Transverse colon (tissue), 4 donors: ENCODE measurements around the gene SLC37A1.

Source experiments
- CTCF ChIP-seq, 5 experiments: fragments of 200-600 bp in 3 of 5; fragments of 450-650 bp in 2 of 5; sonication (generic) in 3 of 5; IDR thresholded peaks; 1 replicate in 2 of 5; 2 replicates in 3 of 5; pipeline ENCODE4 v1.5.1; 2016 to 2017; ENCODE audit warnings: antibody characterized with exemption in 5 of 5, inconsistent platforms in 3 of 5, mild to moderate bottlenecking in 2 of 5, moderate library complexity in 1 of 5
- POLR2A ChIP-seq: fragments of 450-650 bp; IDR thresholded peaks from one replicate; pipeline ENCODE4 v1.6.1; 2016; ENCODE audit warnings: antibody characterized with exemption, mild to moderate bottlenecking, moderate library complexity
- POLR2AphosphoS5 ChIP-seq, 3 donors: sonication (generic); formaldehyde crosslinking; IDR thresholded peaks; one replicate each; pipeline ENCODE4 v1.6.1; 2016; ENCODE audit warnings: antibody characterized with exemption in 3 of 3

- TF ChIP-seq POLR2A, result no peak
- TF ChIP-seq POLR2AphosphoS5 (IDR thresholded peaks at IDR 0.05), result no peak
- TF ChIP-seq CTCF (IDR thresholded peaks at IDR 0.05), result no peak
These were observed 81.1 kb downstream of the SLC37A1 start for GRCh38 chr21:42594616-42595282.
